ENCODE results near the gene CACNA1B.
"Not testable (repeated sequence)": the region's sequence is repeated elsewhere in the genome, so short reads cannot be mapped to it uniquely, and the experiment has no call there.

CACNA1B gene

GRCh38 chr9:137884547-137884946 is 7.0 kb downstream of the CACNA1B start:
- FAIRE-seq; DNase-seq (ENCODE audit: insufficient read length, low spot score): not testable (repeated sequence)

DNA sequence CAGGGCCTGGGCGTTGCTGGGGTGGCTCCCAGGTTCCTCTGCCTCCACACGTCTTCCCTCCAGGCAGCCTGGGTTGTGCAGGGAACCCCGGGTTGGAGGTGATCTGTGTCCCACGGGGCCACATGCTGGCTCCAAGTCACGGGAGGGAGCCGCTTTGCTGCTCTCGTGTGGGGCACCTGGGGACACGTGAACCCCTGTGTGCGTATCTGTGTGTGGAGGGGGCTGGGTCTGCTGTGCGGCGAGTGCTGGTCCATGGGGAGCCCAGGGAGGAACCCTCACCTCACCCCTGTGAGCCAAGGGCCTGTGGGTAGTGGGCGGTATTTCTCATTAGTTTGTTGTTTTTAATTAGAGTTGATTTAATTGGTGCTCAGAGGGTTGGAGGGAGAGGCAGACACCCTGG is 7.5 kb downstream of the CACNA1B start:
- FAIRE-seq; DNase-seq (ENCODE audit: insufficient read length, low spot score): not testable (repeated sequence)

DNA sequence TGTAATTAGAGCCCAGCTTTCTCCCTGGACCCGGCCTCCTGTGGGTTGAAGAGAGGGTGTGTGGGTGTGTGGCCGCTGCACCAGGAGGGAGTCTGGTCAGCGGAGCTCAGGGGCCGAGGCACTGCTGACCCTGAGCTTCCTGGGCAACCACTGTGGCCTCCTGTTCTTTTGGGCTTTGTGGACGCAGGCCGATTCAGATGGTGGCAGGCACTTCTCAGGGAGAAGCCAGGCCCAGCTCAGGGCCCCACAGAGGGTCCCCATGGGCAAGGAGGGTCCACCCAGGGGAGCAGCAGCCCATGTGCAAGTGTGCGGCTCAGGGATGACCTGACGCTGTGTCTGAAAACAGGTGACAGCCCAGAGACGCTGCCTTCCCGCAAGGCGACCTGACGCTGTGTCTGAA is 11.0 kb downstream of the CACNA1B start:
- not testable (repeated sequence) for FAIRE-seq; DNase-seq (ENCODE audit: insufficient read length, low spot score)

DNA sequence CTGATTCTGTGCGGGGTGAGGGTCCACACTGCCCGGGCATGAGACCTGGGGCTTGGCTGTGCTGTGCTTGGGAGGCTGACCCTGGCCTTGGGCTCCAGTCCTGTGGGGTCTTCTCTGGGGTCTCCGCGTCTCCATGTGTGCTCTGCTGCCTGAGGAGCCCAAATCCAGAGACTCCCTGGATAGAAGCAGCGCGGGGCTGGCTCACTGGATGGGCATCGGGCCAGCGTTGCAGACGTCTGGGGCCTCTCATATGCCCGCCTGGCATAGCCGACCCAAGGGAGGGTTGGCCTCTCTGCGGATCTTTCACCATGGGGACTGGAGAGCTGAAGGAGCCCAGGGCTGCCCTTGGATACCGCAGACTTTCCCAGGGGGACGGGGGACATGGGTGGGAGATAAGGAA is 12.4 kb downstream of the CACNA1B start:
- FAIRE-seq; DNase-seq (ENCODE audit: insufficient read length, low spot score): not testable (repeated sequence)

DNA sequence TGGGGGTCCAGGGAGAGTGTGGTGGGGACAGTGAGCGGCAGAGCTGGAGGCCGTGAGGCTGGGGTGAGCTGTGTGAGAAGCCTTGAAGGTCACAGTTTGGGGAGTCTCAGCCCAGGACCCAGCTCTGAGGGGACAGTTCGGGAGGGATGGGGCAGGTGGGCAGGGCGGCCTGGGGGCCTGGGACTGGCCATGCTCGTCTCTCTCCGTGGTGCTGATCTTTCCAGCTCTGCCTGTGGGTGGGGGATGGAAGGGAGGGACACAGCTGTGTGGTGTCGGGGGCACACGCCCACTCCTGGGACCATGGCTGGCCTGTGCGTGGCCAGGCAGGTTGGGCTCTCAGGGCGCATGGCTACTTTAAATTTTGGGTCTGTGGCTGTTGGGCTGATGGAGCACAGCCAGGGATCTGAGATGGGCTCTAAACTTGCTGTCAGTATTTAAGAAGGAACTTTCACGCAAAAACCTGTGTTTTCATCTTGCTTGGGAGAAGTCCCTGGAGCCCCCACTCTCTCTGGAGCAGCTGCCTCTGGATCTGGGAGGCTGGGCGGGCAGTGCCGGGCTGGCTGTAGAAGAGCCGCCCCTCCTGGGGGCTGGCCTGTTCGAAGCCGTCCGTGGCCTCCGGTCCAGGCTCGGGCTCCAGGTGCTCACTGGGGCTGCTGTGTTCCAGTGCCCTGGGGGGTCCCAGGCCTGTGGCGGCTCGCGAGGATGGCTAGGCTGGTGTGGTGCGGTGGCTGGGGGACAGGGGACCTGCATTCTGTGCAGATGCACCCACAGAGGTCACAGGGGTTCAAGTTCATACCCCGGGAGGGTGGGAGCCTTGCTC is 13.4 kb downstream of the CACNA1B start:
- not testable (repeated sequence) for DNase-seq (ENCODE audit: insufficient read length, low spot score); FAIRE-seq

GRCh38 chr9:137891588-137892423 is 14.2 kb downstream of the CACNA1B start:
- FAIRE-seq (no peak), DNase-seq (ENCODE audit: insufficient read length, low spot score) (no peak)

DNA sequence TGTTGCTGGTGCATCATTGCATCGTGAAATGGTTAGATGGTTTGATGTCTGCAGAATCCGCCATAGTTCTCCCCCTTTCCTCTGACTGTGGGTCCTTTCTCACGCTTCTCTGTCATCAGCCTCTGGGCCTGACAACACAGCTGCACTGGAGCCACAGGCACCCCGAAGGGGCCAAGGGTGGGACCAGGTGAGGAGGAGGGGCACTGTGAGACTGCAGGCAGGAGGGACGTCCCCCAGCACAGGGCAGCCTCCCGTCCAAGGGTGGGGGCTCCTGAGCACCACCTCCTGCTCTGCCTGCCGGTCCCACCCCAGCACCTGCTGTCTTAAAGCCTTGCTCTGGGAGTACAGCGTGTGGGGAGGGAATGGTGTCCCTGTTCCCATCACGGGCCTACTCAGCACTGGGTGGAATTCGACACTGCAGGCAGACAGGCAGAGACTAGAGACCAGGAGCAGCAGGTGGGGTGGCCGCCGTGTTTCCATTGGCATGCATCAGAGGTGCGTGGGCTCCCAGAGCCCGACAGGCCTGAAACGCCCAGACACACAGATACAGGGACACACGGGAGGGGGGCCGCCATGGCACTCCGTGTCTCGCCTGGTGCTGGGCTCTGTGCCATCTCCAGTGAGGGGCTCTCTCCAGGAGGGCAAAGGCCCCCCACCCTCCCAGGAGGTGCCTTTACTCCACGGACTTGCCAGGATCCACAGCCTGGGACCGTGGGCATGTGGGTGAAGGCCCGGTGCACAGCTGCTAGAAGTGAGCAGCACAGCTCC is 15.0 kb downstream of the CACNA1B start:
- FAIRE-seq (no peak), DNase-seq (ENCODE audit: insufficient read length, low spot score) (no peak)

DNA sequence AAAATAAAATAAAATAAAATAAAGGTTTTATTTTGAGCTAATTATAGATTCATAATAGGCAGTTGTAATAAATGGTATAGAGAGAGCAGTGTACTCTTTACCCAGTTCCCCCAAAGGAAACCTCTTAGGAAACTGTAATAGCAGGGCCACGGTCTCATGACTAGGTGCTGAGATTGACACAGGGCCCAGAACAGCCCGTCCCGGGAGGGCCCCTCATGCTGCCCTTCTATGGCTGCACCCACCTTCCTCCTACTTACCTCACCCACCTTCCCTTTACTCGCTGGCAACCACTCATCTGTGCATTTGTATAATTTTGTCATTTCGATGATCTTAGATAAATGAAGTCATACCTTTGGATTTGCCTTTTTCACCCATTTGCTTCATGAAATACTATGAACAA is 16.1 kb downstream of the CACNA1B start:
- FAIRE-seq (no peak), DNase-seq (ENCODE audit: insufficient read length, low spot score) (no peak)

GRCh38 chr9:137899551-137900360 is 22.2 kb downstream of the CACNA1B start:
- DNase-seq (ENCODE audit: insufficient read length, low spot score), result no peak
- no peak for FAIRE-seq

DNA sequence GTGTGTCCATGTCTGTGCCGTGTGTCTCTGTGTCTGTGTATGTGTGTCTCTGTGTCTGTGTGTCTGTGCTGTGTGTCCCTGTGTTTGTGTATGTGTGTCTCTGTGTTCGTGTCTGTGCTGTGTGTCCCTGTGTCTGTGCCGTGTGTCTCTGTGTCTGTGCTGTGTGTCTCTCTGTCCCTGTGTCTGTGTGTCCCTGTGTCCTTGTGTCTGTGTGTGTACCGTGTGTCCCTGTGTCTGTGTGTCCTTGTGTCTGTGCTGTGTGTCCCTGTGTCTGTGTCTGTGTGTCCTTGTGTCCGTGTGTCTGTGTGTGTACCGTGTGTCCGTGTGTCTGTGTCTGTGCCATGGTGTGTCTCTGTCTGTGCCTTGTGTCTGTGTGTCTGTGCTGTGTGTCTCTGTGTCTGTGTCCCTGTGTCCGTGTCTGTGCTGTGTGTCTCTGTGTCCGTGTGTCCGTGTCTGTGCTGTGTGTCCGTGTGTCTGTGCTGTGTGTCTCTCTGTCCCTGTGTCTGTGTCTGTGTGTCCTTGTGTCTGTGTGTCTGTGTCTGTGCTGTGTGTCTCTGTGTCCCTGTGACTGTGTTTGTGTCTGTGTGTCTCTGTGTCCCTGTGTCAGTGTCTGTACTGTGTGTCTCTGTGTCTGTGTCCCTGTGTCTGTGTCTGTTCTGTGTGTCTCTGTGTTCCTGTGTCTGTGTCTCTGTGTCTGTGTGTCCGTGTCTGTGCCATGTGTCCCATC is 23.2 kb downstream of the CACNA1B start:
- FAIRE-seq (peak; percentile 89), DNase-seq (ENCODE audit: insufficient read length, low spot score) (no peak)

DNA sequence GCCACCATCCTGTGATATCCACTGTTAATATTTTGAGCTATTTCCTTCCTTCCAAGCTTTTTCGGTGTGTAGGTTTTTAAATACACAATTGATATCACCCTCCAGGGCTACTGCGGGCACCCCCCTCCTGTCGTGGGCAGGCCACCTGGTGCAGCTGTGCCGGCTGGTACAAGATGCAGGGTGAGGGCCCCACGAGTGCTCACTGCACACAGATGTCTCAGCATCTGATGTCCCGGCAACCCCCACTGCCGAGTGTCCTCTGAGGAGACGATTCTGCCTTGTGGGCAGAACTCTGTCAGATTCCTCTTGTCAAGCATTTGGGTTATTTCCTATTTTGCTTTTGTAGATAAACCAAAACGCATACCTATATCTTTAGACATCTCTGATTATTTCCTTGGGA is 25.1 kb downstream of the CACNA1B start:
- no peak for DNase-seq (ENCODE audit: insufficient read length, low spot score)
- FAIRE-seq, result no peak

DNA sequence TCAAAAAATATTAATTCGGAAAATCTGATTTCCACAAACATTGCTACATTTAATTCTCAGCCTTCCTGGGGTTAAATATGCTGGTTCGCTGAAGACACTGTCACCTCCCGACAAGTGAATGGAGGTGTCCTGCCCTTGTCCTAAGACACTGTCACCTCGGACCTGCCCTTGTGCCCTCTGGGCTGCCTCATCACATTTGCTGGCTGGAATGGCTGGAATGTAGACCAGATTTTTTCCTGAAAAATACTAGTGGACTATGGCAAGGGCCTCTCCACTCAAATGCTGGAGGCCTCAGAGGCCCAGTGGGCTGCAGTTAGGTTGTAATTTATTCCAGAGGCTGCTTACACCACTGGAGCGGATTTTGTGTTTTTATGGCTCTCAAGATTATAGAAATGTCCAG is 28.2 kb downstream of the CACNA1B start:
- DNase-seq (ENCODE audit: insufficient read length, low spot score), result no peak
- no peak for FAIRE-seq

DNA sequence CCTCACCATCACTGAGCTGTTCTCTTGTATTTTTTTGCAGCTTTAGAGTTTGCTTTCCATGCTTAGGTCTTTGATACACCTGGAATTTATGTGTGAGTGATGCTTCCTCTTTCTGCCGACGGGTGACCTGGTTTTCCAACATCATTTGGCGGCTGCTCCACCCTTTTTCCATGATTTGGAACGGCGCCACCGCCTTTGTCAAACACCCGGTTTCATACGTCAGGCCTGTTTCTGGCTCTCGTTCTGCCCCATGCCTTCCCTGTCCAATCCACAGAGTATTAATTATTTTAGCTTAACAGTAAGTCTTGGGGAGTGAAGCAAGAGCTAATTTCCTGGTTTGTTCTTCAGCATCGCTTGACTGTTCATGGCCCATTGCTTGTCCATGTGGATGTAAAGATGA is 30.2 kb downstream of the CACNA1B start:
- DNase-seq (ENCODE audit: insufficient read length, low spot score) (no peak), FAIRE-seq (no peak)

DNA sequence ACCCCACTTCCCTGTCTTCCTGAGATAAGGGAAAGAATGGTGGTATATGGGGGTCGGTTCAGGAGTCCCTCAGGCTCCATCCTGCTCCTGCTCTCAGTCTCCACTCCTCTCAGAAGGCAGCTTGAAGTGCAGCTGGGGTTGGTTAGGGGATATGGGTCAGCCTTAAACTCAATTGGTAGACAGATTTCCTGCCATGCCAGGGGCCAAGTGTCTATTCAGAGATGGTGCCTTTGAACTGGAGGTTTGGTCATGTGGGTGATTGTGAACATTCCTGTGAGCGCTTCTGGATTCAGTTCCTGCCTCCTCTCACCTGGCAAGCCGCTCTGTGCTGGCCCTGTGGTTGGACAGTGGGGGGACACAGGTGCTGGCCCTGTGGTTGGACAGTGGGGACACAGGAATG is 35.1 kb downstream of the CACNA1B start:
- FAIRE-seq (no peak), DNase-seq (ENCODE audit: insufficient read length, low spot score) (no peak)

DNA sequence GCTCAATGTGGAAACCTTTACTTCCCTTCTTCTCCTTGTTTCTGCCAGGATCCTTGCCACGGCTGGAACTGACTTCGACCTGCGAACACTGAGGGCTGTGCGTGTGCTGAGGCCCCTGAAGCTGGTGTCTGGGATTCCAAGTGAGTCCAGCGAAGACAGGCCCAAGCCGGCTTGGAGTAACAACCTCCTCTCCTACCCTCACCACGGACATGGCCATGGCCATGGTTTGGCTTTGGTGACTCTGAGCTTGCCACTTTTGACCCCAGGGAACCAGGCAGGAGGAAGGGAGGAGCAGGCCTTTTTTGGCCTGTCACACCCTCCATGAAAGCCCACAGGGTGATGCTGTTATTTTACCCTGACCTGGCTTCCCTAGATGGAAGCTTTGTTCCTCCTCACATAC is 35.5 kb downstream of the CACNA1B start:
- no peak for DNase-seq (ENCODE audit: insufficient read length, low spot score)
- FAIRE-seq, result no peak

DNA sequence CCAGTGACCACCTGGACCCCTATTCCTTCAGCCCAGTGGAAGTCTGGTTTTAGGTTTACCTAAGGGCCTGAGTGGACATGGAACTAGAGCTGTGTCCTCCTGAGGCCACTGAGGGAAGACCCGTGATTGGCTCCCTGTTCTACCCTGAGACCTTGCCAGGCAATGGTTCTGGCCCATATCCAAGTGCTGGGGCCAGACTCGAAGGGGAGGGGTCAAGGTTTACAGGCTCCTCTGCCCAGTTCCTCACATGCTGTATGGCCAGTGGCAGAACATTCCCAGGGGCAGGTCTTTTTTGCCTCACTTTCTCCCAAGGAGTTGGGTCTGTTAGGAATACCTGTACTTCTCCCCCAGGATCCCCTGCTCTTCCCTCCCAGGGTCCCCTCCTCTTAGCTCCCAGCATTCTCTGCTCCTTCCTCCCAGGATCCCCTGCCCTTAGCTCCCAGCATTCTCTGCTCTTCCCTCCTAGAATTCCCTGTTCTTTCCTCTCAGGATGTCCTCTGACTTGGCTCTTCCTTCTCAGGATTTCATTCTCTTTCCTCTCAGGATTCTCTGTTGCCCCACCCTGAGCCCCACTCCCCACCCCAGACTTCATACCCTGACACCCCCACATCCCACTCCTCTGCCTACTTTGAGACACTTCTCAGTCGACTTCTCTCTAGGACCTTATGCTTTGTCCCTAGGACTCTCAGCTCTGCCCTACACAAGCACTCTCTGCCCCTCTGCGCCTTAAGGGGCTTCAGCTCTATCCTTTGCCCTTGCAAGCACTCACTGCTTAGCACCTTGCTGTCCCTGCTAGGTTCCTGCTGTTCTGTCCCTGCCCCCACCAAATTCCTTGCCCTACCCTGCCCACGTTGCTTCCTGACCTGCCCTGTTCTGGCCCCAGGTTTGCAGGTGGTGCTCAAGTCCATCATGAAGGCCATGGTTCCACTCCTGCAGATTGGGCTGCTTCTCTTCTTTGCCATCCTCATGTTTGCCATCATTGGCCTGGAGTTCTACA is 36.5 kb downstream of the CACNA1B start:
- DNase-seq (ENCODE audit: insufficient read length, low spot score) (no peak), FAIRE-seq (no peak)

GRCh38 chr9:137916540-137916939 is 39.0 kb downstream of the CACNA1B start:
- no peak for FAIRE-seq
- no peak for DNase-seq (ENCODE audit: insufficient read length, low spot score)

GRCh38 chr9:137917116-137917515 is 39.5 kb downstream of the CACNA1B start:
- no peak for FAIRE-seq

More at GRCh38 chr9:137917116-137917515, 39.5 kb downstream of the CACNA1B start:
- DNase-seq (ENCODE audit: insufficient read length, low spot score), result no peak
